Ecto neural progenitor cell (in vitro differentiated cells): ENCODE data around the gene GPR176.

Source experiments
- DNase-seq: peaks from one replicate; pipeline ENCODE4 v3.0.0-alpha.2; 2018; ENCODE audit warnings: low spot score

GPR176 gene

DNA sequence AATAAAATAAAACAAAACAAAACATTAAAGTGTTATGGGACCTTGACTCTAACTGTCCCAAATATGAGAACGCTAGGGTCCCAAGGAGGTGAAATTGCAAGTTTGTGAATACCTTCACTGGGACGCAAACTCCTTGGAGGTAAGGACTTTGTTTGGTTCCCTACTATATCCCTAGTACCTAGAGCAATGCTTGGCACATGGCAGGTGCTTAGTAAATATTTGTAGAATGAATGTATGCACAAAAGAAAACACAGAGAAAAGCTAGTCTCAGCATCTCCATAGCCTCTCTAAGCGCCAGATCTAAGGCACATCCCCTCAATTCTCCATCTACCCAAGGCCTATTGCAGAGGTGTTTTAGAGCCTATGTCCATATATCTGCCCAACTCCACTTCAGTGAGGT, 30.5 kb downstream of the GPR176 start:
- DNase-seq: no peak

DNA sequence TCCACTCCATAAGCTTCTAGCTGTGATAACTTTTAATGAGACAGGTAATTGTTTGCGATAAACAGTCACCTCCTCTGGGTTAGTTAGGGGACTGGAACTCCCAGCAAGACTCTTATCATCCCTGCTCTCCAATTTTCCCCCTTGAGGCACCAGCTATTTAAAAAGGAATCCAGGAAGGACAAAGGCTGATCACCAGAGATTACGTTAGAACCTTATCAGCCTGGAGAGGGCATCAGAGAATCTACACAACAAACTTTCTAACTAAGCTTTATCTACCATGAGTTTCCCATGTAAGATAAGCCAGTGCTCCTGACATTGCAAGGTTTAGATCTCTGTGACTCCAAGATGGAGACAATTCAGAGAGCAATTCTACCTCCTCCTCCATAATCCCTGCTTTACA, 31.3 kb downstream of the GPR176 start:
- no peak for DNase-seq

DNA sequence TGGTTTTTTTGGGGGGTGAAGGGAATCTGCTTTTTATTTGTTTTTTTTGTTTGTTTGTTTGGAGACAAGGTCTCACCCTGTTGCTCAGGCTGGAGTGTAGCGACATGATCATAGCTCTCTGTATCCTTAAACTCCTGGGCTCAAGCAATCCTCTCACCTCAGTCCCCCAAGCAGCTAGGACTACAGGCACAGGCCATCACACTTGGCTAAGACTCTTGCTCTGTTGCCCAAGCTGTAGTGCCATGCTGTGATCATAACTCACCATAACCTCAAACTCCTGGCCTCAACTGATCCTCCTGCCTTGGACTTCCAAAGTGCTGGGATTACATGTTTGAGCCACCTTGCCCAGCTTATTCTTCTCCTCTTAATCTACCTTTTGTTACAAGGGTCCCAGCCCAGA, 31.8 kb downstream of the GPR176 start:
- no peak for DNase-seq

DNA sequence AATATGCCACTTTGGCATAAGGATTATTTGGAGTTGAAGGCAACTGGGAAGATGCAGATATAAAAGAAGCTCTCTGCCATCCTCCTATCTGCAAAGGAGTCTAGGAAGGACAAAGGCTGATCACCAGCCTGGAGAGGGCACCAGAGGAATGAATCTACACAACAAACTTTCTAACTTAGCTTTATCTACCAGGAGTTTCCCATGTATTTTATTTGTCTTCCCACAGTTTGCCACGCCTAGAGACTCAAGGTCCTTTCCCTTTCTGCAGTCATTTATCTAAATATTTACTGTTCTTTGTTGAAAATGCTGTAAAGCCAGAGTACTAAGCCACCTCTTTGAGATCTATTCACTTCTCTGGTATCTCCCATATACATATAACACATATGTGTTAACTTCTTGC, 32.2 kb downstream of the GPR176 start:
- DNase-seq: no peak

DNA sequence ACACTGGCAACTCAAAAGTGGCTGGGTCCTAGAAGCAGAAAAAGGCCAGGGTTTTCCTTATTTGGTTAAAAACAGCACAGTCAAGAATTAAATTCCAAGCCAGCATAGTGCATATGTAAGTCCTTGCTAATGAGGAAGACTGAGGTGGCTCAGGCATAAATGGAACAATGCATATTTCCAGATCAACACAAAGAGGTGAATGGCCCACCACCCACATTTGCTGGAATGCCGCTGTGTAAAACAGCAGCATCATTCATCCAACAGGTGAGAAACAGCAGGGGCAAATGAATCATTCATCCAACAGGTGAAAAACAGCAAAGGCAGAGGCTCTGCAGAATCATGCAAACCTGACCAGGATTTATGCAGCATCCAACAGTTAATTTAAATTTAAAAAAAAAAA, 32.9 kb downstream of the GPR176 start:
- DNase-seq: no peak

DNA sequence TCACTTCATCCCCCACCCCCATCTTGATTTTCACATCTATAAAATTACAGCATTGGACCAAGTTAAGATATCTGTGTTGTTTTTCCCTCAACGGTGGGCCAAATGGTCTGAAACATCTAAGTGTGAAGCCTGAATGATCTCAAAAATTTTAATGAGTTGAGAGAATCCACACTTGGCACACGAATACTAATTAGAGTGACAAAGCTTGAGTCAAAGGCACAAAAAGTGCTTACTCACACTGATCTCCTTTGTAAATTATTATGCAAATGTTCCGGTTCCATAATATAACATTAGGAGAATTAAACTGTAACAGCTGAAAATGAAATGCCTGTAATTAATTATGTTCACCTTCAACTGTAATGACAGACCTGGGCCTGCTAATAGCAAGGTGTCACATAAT, 33.6 kb downstream of the GPR176 start:
- DNase-seq: no peak

DNA sequence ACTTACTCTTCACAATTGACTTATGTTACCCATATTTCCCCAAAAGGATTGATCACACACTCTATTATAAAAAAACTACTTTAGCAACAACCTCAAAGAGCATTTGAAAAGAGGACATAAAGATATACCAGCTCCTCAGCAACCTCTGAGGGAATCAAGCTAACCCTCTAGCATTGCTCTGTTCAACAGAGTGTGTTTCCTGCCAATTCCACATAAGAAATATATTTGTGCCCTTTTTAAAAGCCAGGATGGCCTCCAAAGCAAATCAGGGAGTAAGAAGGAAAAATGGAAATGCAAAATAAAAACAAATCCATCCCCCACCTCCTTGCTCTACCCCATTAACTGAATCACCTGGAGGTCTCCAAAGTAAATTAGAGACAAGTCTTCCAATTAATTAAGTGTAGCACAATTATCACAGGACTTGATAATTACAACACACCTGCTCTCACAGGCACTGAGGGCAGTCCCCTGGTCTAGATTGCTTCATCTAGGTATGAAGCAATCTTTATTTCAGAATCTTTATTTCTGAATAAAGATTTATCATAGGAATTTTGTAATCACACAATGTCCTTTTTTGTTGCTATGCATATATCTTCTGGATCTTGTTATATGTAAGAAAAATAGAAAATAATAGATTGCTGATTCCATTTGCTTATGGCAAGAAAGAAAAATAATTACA, 34.8 kb downstream of the GPR176 start:
- DNase-seq: no peak

DNA sequence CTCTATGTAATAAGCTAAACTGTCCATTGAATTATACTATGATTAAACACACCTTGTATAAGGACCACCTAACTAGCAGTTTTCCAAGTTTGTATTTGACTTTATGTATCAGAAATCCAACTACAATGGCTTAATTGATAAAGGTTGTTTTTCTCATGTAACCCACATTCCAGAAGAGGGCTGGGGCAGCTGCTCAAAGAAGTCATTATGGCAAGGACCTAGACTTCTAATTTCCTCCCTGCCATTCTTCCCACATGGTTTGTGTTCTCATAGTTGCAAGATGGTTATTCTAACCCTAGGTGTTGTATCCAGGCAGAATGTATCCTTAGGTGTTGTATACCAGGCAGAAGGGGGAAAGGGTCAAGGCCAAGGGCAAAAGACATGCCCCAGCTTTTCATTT, 35.7 kb downstream of the GPR176 start:
- no peak for DNase-seq

DNA sequence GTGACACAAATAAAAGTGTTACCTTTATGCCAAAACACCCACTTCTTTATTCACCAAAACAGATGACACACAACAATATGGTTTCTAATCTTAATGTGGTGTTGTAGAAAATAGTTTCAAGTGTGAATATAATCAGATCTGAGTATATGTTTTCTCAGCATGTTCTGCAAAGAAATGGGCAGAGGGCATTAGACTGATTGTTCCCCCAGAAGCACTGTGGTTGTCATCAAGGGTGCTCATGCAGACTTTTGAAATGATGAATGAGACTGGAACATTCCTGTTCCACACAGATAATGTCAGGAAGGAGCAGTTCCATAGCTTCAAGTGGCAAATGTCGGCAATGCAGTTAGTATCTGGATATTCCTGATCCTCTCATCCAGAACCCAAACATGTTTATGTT, 37.5 kb downstream of the GPR176 start:
- no peak for DNase-seq

DNA sequence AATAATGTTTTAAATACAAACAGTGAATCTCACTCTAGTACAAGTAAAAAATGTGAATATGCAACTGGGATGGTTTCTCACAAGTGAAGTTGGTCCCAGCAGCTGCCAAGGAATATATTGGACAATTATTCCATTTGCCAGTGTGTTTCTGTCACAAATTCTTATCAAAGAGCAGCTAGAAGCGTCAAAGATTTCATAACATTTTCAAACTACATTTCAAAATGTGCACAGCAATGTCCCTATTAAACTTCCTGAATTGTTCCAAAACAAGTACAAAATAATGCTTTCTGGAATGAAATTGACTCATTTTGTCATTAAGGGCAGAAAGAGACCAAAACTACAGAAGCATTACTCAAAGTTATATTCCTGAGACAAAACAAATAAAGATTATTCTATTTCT, 38.3 kb downstream of the GPR176 start:
- DNase-seq: no peak

DNA sequence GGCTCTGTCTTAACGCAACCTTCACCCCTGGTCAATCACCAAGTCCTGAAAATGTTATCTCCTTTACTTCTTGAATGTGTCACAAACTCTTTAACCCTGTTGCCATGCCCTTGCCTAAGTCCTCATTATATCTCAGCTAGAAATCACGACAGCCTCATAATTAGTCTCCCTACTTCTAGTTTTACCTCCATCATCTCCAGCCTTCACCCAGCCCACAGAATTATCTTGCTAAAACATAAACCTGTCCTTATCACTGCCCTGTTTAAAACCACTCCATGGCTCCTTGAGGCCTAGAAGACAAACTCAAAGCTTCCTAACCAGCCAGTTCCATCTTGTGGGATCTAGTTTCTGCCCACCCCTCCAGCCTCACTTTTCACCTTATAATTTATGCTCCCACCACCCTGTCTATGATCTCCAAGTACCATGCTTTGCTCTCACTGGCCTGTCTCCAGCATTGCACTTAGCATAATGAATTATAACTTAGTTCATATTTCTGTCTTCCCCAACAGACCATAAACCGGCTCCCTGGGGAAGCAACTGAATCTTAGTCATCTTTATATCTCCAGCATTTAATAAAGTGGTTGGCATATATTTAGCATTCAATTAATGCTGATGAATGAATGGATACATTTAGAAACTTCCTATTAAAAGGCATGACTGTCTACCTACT, 39.2 kb downstream of the GPR176 start:
- DNase-seq: no peak

DNA sequence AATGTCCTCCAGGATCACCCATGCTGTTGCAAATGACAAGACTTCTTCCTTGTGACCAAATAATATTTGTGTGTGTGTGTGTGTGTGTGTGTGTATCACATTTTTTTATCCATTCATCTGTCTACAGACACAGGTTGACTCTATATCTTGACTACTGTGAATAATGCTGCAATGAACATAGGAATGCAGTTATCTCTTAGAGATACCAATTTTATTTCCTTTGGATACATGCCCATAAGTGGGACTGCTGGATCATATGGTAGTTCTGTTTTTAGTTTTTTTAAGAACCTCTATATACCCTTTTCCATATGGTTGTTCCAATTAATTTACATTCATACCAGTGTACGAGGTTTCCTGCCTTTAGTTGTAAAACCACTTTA, 41.7 kb downstream of the GPR176 start:
- no peak for DNase-seq

DNA sequence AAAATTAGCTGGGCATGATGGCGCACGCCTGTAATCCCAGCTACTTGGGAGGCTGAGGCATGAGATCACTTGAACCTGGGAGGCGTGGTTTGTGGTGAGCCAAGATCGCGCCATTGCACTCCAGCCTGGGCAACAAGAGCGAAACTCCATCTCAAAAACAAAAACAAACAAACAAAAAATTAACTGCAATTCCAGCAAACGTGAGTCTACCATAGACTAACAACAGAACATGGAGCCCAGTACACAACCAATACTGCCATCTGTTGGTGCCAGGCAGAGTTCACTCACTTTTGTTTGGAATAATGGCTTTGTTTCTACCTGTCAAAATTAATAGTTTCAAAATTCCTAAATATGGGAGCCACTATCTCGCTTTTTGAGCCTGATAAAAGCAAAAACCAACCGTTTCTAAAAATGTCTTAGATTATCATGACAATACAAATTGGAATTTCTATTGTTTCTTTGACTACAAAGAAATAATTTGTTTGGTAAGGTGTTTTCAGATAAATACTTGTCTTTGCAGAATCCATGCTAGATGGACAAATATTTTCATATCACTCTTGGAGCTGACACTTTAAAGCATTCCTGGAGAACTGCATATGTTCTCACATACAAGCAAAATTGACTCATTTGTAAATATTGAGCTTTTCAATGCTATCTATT, 45.0 kb downstream of the GPR176 start:
- DNase-seq: no peak

DNA sequence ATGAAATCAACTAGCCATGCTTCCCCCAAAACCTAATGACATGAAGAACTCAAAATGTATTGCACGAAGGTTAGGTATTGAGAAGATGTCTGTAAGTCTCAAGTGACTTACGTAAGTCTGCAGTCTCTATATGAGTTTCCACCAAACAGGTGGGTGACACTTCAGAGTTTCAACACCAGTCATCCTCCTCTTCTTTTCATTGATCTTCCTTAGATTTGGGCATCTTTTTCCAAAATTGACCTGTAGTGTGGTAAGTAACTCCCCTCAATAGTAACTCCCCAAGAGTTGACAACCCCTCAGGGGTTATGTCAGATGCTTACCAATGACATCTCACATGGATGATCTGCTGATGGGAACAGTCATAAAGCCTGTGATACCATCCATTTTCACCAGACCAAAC, 46.1 kb downstream of the GPR176 start:
- DNase-seq: no peak

DNA sequence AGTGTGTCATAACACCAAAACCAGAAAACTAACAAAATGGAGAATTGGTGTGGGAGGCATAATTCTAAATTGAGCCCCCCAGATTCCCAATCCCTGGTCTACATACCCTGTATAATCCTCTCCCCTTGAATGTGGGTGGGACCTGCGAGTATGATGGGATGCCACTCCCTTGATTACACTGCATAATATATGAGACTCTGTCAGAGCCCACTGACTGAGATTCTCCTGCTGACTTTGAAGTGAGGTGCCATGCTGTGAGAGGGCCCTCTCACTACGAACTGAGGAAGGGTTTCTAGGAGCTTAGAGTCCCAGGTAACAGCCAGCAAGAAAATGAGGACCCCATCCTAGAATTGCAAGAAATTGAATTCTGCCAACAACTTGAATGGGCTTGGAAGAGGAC, 49.5 kb downstream of the GPR176 start:
- no peak for DNase-seq

DNA sequence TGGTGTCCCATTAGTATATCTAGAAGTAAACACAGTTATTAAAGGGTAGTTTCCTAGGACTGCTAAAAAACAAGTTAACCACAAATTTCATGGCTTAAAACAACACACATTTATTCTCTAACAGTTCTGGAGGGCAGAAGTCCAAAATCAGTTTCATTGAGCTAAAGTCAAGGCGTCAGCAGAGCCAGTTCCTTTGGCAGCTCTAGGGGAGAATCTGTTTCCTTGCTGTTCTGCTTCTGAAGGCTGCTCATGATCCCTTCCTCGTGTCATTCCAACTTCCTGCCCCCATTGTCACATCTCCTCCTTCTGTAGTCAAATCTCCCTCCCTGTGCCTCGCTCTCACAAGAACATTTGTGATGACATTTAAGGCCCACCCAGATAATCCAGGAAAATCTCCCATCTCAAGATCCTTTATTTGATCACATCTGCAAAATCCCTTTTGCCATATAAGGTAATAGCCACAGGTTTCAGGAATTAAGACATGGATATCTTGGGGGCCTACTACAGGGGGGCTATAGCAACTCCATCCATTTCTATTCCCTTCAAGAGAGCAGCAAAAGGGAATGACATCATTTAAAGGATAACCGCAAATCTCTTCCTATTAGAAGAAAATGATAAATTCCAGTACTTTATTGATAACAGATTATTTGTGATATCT, 50.1 kb downstream of the GPR176 start:
- no peak for DNase-seq

DNA sequence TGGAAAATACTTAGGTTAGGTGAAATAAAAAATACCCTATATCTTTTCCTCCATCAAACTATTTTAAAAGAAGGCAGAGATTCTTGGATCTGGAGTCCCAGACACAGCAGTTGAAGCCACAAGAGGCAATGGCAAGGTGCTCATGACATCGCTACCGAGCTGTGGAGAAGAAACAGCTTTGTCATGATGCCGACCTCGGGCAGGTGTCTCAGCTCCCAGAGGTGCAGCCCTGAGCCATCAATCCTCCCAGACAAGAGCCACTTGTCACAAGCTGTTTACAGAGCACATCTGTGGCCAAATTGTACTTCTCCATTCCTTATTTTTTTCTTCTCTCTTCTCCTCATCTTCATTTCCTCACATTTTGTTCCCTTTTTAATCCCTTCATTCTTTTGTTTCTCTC, 50.8 kb downstream of the GPR176 start:
- no peak for DNase-seq

DNA sequence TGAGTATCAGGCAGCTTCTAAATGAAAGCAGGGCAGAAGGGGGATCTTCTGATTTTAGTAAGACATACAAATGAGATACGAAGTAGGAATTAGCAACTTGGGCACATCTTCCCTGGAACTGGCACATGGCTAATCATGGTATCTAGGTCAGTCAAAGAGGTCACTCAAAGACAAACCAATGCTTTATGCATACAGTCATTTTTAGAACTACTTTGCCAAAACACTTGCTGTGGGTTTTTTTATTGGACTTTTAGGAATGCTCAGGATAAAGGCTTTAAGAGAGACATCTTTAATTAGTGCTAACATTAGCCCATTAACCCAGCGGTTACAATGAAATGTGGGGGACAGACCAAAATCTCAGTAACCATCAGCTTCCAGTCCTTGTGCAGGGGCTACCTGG, 51.7 kb downstream of the GPR176 start:
- no peak for DNase-seq

DNA sequence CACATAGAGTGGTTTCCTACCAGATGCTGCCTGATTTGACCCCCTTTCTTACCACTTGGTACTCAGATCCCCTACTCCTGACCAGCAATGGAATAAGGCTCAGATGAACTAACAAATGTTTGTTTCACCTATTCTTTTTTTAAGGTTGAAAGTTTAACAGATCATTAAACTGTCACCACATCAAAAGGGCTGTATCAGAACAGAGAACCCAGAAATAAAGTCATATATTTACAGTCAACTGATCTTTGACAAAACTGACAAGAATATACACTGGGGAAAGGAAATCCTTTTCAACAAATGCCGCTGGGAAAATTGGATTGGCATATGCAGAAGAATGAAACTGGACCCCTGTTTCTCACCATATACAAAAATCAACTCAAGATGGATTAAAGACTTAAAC, 56.0 kb downstream of the GPR176 start:
- DNase-seq: no peak

DNA sequence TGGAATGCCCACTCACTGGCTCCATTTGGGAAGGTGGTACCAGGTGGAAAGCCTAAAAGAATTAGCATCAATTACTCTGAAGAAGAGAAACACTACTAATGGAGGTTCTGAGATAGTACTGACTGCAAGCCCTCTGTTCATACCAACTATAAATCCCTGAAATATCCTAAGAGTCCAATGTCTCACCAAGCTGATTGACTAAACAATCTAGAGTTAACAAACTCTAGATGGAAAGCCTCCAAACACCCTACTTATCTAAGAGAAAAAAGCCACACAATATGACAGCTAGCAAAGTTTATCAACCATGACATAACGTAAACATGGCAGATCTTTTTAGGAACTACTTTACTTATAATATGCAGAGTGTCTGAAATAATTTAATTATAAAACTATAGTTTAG, 59.2 kb downstream of the GPR176 start:
- DNase-seq: no peak

DNA sequence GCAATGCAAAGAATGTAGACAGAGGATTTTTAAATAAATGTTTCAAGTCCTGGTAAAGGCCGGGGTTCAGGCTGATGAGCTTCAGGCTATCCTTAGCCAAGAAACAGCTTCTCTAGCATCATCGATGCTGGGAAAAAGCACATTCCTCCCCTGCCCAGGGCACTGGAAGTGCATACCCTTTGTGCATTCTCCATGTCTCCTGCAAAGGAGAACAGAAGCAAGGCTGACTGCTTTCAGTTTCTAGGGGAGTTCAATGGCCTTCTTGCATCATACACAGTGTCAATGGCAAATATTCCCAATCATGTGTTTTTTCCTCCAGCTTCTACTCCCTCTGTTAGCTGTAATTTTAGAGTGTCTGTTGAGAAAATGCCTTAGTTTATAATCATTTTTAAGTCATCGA, 59.9 kb downstream of the GPR176 start:
- DNase-seq: no peak

DNA sequence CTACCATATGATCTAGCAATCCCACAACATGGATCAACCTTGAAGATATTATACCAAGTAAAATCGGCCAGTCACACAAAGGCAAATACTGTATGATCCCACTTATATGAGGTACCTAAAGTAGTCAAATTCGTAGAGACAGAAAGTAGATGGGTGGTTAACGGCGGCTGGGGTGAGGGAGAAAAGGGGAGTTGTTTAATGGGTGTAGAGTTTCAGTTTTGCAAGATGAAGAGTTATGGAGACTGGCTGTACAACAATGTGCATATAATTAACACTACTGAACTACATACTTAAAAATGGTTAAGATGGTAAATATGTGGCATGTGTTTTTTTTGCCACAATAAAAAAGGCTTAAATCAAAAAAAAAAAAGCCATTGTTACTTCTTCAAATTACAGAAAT, 60.4 kb downstream of the GPR176 start:
- no peak for DNase-seq

DNA sequence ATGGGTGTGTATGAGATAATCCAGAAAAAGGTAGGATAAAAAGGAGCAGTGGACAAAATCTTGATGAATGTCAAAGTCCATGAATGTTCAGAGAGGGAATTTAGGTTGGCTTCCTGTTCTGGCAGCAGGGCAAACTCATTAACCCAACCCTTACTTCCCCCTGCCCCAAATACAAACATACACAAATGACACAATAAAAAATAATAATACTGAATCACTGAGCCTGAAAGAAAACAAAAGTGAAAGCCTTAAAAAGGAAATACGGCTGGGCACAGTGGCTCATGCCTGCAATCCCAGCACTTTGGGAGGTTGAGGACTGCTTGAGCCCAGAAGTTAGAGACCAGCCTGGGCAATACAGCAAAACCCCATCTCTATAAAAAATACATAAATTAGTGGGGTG, 62.9 kb downstream of the GPR176 start:
- no peak for DNase-seq
